GM21619 (cell line): Measurements from ENCODE around the gene NFAM1.

Experiments
- ATAC-seq: cut with Tn5 transposase; IDR thresholded peaks from one replicate; pipeline ENCODE4 v1.9.1; 2021; ENCODE audit not compliant: unreplicated experiment

NFAM1 gene, protein sequence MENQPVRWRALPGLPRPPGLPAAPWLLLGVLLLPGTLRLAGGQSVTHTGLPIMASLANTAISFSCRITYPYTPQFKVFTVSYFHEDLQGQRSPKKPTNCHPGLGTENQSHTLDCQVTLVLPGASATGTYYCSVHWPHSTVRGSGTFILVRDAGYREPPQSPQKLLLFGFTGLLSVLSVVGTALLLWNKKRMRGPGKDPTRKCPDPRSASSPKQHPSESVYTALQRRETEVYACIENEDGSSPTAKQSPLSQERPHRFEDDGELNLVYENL

DNA sequence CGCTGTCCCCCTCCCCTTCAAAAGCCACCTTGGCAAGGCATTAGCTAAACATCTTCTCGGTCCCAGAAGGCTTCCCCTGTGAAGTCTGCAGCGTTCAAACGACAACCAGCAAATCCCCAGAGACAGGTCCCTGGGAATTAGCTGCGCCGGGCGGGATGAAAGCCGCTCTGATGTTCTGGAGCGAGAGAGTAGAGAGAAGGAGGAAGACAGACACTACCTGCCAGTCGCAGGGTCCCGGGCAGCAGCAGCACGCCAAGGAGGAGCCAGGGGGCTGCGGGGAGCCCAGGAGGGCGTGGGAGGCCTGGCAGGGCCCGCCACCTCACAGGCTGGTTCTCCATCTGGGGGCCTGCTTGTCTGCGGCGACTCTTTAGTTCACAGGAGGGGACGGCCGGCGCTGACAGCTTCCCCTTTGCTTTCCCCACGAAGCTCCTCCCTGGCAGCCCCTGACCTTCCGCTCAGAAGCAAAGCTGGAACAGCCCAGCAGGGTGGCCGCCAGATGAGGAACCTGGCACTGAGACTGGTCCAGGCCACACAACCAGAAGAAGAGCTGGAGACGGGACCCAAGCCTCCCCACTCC lies at the start of gene NFAM1:
TSS of gene NFAM1 (minus strand) at position 384 of the 577 bp plus-strand sequence. CDS start at position 338, 46 bp downstream.
- no peak for ATAC-seq

DNA sequence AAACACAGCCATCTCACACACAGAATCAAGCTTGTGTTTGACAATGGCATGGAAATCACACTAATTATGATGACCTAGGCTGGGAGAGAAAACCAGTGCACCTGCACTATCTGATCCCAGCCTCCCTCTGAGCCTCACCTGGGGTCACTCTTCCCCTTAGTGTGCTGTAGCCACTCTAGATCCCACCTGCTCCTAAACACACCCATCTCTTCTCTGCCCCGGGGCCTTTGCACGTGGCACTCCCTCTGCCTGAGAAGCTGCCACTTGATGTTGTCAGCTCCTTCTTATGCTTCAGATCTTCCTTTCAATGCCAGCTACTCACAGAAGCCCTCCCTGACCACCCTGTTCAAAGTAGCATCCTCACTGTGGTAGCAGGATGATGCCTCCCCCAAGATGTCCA lies 42.9 kb upstream of the NFAM1 start:
- no peak for ATAC-seq

DNA sequence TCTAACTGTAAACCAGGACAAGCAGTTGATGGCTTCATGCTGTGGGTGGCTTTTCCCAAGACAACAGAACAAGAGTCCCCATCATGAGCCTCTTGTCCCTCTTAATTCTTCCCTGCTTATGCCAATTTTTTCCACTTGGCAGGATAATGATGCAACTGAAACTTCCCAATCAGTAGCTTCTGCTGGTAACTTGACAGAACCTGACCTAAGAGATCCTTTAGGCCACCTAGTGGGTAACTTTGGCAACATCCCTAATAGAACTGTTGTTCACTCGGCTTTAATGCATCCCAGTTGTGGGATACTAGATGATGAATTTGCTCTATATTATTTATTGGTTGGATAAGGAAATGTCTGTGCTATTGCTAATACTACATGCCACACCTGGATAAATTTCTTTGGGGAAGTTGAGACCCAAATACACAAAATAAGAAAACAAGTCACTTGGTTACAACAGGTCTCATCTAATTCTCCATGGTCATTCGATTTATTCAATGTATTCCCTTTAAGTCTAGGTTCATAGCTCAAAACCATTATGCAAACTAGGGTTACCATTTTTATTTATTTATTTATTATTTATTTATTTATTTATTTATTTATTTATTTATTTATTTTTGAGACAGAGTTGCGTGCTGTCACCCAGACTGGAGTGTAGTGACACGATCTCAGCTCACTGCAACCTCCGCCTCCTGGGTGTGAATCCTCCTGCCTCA lies 41.4 kb upstream of the NFAM1 start:
- no peak for ATAC-seq

DNA sequence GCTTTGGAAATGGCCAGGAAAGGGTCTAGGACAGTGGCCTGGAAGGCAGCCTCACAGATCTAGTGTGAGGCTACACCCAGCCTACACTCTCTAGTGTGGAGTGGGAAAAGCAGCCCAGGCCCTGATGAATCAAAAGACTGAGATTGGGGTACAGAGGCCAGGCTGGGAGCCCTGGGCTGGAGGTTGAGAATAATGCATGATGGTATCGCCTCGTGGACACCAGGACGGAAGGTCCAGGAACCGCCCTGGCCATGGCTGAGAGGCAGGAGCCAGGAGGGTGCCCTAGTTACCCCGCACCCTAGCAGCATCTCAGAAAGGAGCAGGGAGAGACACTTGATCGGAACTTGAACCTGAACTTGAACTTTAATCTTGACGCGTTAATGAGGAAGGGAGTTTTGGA lies 40.5 kb upstream of the NFAM1 start:
- ATAC-seq = no peak

DNA sequence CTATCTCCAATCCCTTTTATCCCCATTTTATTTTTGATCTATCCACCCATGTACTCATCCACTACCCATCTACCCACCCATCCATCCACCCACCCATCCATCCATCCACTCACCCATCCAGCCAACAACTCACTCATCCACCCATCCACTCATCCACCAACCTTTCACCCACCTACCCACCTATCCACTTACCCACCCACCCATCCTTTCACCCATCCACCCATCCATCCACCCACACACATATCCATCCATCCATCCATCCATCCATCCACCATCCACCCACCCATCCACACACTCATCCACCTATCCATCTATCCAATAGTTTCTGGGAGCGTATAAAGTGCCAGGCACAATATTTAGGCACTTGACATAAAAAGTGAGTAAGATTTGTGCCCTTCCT lies 39.2 kb upstream of the NFAM1 start:
- no peak for ATAC-seq

DNA sequence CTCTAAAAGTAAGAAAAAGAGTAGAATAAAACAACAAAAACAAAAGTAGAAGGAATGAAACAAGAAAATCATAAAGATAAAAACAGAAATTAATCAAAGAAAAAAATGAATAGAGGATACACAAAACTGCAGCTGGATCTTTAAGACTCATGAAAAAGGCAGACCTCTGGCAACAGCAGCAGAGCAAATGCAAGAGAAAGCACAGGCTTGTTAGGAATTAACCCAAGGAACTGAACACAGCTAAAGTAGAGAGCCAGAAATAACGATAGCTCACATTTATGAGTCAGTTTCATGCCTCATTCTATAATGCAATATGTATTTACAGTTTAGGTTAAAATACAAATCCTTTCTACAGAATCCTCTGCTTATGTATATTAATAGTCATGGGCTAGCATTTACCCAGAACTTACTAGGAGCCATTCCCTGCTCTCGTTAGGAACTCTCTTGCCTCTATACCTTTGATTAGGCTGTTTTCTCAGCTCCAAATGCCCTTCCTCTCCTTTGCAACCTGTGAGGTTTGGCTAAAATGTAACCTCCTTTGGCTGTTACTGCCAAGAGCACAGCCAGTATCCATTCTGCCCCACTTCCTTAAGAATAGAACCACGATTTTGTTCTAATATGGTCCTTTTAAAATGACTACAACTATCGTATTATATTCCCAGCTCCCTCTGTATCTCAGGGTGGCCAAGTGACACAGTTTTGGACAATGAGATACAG lies 38.3 kb upstream of the NFAM1 start:
- no peak for ATAC-seq

DNA sequence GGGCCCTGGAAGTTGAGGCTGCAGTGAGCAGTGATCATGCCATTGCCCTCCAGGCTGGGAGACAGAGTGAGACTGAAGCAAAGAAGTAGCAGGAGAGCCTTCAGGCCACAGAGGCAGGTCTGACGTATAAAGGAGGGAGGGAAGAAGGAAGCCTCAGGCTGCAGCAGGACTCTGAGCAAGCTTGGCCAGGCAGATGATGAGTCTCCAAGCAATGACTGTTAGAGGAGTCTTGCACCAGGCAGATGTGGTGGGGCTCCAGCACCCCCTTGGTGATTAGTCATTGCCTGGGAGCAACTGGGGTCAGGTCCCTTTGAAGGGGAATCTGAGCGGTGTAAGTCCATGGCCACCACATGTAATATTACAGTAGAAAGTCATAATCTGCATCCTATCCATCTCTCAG lies 36.6 kb upstream of the NFAM1 start:
- ATAC-seq = no peak

DNA sequence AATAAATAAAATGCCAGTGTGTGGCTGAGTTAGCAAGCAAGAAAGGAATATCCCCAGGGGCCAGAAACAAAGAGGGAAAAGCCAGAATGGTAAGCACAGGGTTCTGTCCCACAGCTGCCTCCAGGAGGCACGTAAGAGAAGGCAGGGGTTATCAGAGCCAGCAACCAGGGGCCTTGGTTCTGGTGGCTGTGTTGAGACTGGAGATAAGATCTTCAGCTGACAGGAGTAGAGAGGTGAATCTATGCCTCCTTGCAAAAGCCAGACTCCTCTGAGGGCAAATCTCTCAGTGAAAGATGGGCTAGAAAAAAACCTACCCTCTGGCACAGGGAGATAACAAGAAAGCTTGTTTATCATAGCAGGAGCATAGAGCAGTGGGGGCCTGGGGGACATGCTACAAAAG lies 29.8 kb upstream of the NFAM1 start:
- no peak for ATAC-seq

DNA sequence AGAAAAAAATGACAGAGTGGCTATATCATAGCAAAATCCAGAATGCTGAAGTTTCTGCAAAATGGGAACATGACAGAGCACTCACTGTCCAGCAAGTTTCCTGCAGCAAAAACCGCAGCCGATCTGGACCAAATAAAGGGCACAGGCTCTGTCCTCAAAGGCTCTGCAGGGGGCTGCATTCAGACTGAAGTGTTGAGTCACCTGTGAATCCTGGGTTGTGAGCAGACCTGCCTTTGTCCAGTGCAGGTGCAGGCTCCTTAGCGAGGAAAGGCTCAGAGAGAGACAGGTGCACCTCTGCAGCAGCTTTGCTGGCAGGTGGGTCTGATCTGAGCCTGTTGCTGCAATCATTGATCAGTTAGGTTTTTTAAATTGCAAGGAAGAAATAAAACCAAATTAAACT lies 29.3 kb upstream of the NFAM1 start:
- ATAC-seq = no peak

DNA sequence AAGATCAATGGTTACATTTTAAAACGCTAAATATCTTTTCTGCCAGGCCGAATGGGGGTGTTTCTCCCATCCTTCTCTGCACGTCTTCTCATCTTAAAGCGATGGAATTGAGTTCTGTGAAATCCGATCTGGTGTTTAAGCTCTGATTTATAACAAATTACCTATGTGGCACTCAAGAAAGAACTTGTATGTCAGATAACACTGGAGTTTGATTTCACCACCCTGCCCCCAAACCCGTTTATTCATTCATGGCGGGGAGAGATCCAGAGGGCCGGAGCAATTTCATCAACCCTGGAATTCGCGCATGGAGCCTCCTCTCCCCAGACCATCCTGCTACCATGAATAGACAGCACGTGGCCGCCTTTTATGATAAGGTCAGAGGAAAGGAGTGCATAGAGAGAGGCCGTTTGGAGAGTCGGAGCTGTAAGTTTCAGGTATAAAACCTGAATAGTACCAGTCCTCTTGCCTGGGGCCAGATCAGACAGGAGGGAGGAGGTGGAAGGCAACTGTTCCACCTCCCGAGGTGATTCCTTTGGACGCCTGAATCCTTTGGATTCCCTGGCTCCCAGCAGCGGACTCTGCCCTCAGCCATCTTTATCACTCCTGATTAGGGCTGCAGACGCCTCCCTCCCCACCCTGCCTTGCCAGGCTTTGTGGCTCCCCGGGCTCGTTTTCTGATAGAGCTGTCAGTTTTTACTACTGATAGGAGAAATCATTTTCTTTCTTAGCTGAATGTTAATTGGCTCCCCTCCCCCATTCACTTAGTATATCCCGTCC lies 27.3 kb upstream of the NFAM1 start:
- ATAC-seq = no peak

DNA sequence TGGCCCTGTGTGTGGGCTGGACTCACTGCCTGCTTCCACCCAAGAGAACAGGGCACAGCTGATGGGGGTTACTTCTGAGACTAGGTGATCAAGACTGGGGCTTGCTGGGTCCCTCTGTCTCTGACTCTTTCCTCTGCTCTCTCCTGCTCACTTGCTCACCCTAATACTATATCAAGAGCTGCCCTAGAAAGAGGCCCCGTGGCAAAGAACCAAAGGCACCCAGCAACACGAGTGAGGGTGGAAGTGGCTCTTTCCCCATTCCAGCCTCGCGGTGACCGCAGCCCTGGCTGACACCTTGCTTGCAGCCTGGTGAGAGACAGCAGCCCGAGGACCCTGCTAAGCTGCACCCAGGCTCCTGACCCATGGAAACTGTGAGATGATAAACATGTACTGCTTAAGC lies 20.7 kb upstream of the NFAM1 start:
- ATAC-seq = no peak

DNA sequence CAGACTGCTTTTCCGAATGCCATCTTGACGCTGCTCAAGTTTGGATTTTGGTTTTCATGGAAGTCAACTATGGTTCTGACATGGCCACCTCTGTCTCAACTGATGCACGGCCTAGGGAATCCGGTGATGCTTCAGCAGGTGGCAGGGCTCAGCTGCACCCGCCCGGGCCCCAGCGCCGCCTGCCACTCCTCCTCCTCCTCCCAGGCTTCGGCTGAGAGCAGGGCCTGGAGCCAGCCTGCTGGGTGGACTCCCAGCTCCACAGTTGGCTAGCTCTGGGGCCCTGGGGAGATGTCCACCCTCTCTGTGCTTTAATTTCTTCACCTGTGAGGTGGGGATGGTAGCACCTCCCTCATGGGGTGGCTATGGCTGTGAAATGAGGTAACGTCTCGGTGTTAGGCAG lies 20.3 kb upstream of the NFAM1 start:
- ATAC-seq = no peak

DNA sequence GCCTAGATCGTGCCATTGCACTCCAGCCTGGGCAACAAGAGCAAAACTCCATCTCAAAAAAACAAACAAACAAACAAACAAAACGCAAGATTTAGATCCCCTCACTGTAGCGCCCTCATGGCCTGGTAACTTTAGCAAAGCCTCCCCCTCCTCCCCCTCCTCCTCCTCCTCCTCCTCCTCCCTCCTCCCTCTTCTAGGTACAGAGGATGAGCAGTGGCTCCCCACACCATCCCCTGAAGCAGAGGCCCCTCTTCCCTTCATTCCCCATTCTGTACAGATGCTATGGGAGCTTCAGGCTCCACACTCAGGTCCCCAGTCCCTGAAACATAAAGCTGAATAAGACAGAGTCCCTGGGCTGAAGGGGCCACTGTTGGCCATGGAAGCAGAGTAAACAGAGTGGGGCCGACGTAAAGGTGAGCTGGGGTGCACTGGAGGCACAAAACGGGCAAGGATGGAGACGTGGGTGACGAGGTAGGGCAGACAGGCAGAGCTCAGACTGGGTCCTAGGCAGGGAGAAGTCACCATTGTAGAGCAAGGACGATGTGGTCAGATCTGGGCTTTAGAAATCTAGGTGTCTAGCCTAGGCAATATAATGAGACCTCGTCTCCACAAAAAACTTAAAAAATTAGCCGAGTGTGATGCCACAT lies 19.4 kb upstream of the NFAM1 start:
- no peak for ATAC-seq

DNA sequence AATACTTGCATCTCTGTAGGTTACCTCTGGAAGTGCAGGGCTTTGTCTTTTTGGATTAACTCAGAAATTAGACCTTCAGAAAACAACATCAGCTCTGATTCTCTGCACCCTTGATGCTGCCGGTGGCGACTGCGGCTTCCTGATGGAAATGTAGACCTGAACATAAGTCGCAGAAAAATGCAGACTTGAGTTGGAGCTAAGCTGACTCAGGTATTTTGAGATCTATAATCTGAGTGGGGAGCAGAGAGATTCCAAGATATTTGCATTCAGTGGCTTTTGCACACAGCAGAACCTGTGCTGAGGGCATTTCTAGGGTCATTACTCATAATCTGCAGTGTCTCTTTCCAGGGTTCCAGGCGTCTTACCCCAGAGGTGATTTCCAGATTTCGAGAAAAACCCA lies 18.7 kb upstream of the NFAM1 start:
- ATAC-seq = no peak

DNA sequence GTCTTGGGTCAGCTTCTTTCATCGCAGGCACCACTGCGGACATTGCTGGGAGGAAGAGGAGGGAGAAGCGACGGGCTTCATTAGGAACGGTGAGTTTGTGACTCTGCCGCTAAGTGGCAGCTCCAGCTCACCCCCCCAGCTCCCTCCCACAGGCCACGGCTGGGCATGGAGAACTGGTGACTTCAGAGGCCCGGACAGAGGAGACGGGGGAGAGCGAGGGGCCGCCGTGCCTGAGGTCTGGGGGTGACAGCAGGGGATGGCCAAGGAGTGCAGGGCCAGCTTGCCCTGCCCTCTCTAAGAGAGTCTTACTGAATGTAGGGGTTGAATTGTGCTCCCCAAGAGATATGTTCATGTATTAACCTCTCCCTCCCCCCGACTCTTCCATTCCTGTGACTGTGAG lies 13.9 kb upstream of the NFAM1 start:
- ATAC-seq = no peak

DNA sequence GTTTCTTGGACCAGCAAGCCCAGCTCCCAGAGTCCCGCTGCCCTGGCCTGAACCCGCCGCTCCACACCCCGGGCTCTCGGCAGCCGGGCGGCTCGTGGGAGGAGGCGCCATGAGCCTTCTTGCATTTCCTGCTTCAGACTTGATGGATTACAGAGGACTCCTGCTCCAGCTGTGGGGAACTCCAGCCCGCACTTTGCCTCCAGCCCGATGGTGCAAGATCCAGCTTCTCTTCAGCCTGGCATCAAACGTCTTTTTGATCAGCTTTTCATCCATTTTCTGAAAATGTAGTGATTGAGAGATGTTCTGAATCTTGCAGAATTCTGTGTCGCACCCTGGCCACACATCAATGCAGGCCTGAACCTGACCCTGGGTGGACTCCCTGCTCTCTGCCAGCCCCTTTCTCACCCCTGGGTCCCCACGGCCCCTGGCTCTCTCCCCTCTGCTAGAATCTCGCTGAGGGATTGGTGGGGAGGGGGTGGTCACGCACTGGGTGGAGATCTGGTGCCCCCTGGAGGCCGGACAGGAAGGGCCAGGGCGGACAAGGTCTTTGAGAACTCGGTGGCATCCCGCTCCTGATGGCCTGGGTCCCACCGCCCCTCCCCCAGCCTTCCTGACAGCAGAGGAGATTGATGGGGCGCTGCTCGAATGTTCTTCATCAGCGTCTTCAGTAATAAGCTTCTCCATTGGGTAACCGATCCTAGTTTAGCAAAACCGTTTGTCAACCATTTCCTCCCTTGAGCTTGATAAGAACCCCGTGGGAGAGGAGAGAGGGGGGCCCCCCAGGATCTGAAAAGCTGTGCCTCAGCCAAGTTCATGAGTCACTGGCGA lies 12.1 kb upstream of the NFAM1 start:
- no peak for ATAC-seq

DNA sequence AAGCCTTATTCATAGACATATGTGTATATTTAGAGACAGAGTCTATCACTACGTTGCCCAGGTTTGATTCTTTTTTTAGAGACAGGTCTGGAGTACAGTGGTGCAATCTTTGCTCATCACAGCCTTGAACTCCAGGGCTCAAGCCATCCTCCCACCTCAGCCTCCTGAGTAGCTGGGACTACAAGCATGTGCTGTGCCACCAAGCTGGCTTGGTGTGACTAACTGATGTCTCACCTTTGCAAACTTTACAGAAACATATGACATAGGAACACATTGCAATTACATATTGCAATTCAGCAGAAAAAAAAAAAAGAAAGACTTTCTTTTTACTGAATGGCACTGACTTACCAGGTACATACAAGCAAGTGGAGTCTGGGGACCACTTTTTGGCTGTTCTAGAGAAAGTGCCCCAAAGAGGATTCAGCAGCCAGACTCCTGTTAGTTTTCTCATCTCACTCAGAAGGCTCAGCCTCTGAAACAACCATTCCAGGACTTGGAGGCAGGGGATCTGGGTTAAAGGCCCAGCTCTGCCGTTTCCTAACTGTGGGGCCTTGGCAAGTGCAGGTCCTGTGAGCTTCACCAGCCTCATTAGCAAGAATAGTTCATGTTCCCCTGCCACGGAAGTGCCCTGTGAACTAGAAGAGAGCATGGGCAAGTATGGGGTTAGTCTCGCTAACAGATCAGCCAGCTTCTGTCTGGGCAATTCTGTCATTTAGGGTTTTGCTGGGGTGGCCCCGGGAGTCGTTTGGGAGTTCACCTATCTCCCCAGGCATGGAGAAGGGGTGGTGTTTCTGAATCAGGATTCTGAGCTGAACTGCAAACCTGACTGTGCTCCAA lies 11.3 kb upstream of the NFAM1 start:
- no peak for ATAC-seq

DNA sequence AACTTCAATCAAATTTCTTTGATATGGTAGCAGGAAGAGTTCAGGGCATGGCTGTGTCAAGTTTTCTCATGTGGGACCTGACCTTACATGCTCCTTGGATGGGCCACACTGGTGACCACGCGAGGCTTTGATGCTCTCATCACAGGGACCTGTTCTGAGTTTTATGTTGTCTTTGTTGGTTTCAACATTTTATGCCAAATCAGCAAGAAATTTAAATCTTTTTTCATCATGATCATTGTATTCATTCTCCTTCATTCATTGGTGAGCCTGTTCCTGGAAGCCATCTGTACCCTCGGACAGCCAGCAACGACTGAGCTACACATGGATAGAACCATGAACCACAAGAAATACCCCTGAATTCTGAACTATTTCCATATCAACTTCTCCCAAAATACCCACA lies 10.5 kb upstream of the NFAM1 start:
- ATAC-seq = no peak

DNA sequence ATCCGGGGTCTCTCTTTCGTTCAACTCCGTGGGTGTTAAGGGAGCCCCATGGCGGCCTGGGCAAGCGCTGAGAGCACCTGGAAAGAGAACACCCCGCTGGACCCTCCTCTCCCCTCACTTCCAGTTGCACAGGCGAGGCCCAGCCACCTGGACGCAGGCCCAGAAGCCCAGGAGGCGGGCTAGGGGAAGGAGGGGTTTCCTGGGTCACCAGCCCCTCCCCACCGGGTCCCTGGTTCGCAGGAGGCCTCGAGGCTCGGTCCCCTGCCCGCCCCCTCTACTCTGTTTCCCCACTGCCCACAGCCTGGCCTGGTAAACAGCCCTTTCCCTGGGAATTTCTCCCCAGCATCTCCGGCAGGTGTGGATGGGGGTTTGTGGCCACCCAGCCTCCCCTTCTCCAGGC lies 8.5 kb upstream of the NFAM1 start:
- no peak for ATAC-seq
